GM19455 (cell line): ENCODE measurements around the gene ADPRS.

Experiments
- ATAC-seq: cut with Tn5 transposase; IDR thresholded peaks from one replicate; pipeline ENCODE4 v1.9.1; 2021; ENCODE audit not compliant: unreplicated experiment

Gene ADPRS

DNA sequence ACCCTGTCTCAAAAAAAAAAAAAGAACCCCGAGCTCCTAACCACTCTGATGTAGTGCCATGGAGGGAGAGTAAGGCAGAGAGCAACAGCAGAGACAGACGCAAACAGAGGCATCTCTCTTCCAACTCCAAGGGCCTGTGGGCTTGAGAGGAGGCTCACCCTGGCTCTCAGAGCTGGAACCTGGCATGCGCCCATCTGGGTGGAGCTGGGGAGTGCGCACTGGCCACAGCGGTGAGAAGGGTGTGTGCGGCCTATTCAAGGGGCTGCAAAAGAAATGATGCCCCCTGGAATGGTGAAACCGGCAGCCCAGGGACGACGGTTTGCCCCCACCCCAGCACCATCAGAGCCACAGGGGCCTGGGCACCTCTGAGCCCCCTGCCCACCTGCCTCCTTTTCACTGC lies 18.7 kb downstream of the ADPRS start:
- no peak for ATAC-seq

DNA sequence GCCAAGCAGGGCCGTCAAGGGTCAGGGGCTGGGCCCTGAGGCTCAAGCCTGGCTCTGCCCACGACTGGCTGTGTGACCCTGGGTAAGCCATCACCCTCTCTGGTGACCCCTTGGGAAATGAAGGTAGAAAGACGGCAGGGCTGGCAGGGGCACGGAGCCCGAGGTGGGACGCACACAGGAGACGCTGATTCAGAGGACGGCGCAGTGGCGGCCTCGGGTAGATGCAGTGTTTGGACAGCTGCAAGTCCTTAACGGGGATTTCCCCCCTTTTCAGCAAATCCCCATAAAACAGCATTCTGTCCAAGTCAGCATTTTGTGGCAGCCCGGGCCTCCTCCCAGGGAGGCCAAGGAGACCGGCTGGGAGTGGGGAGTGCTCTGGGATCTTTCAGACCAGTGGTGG lies 19.6 kb downstream of the ADPRS start:
- no peak for ATAC-seq

DNA sequence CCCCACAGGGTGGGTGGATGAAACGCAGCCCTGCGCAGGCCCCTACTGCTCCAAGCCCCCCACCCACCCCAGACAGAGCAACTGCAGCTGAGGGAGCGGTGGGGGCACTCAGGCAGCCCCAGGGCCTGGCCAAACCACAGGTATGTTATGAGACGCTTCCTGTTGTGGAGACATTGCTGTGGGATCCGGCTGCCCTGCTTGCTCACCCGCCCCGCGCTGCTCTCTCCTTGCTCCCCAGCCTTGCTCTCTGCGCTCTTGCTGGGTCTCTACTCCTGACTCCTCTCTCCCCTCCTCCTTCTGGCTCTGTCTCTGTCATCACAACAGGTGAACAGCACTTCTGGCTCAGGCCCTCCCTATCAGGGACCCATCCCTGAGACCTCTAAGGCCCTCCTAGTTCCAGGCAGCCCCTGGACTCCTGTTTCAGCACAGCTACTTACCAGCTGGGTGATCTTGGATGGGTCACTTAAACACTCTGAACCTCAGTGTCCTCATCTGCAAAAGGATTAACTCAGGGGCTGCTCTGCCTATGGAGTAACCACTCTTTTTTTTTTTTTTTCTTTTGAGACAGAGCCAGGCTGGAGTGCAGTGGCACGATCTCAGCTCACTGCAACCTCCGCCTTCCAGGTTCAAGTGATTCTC lies 20.5 kb downstream of the ADPRS start:
- ATAC-seq, result no peak

DNA sequence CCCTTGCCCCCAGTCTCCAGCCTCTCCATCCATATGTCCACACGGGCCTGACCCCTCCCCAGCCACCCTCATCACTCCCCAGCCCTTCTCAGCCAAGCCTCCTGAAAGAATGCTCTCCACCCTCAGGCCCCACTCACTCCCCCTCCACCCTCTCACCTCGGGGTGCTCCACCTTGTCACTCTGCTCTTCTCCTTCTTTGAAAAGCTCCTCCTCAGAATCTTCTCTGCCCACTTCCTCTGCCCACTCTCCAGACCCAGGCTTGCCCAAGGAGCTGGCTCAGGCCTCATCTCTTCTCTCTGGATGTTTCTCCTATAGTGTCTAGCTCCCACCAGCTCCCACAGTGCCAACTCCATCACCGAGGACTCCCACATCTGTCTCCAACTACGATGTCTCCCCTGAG lies 22.5 kb downstream of the ADPRS start:
- no peak for ATAC-seq

DNA sequence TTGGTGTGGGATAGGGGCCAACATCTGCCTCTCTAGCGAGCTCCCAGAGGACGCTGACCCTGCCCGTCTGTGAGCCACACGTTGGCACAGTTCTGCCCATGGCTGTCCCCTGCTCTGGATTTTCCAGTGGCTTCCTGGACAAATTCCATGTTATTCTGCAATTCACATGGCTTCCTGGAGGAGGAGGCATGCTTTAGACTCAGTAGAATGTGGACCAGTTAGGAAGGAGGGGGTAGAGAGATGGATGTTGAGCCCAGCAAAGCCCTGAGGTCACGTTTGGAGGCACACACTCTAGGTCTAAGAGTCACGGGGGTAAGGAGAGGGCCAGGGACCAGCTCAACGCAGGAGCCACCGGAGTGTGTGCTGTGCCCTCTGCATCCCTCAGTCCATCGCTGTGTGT lies 24.1 kb downstream of the ADPRS start:
- no peak for ATAC-seq

DNA sequence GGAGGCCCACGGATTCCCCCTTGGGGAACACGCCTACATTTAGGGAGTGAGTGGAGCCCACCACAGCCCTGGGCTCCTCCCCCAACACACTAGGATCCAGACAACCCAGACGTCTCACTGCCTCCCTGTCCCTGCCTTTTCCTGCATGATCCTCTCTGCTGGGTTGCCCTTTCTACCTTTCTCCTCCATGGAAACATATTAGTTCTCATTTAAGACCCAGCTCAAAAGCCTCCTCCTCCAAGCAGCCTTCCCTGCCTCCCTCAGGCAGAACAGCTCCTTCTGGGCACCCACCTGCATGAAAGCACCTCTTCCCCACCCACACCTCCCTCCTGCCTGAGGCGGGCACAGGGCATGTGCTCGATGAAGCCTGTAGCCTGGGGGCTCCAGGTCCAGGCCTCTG lies 25.7 kb downstream of the ADPRS start:
- no peak for ATAC-seq

DNA sequence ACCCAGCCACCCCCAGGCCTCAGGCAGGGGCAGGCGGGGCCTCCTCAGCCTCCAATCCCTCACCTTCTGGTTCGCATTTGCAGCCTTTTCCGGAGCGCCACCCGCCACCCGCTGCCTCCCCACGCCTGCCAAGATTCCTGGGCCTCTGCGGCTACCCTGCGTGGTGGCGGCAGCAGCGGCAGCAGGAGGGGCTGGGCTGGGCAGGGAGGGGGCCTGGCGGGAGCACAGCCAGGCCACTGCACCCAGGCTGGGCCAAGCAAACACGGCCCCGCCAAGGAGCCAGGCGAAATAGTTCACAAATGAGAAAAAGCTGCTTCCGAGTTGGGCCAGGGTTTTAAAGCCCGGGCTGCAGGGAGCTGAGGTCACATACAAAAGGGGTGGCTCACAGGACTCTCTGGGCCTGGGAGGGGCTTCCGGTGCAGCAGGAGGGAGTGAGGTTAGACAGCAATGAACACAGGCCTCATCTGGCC lies 26.5 kb downstream of the ADPRS start:
- ATAC-seq, result no peak

DNA sequence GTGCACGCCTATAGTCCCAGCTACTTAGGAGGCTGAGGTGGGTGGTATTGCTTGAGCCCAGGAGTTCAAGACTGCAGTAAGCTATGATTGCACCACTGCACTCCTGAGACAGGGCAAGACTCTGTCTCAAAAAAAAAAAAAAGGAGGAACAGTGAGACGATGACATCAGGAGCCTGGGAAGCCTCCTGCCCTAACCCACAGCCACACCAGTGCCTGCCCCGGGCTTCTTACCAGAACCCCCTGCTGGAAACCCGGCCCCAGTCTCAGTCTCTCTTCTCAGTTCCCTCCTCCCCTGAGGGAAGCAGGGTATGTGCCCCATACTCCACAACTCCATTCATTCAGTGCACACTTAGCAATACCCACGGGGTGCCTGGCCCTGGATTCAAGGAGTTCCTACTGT lies 27.2 kb downstream of the ADPRS start:
- no peak for ATAC-seq

DNA sequence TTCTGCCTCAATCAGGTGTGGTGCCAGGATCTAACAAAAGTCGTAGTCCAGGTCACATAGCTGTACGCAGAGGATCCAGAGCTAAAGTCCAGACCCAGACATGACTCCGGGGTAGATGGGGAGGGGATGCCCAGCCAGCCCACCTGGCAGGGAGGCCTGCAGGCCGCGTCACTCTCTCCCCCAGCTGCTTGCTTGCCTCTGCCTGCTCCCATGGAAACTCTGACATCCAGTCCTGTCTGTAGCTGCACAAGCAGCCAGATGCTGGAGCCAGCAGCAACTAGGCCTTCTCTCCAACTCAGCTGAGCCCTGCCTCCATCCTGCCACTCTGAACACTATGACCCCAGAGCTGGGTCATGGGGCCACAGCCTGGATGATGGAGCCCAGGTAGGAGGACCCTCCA lies 28.2 kb downstream of the ADPRS start:
- no peak for ATAC-seq

DNA sequence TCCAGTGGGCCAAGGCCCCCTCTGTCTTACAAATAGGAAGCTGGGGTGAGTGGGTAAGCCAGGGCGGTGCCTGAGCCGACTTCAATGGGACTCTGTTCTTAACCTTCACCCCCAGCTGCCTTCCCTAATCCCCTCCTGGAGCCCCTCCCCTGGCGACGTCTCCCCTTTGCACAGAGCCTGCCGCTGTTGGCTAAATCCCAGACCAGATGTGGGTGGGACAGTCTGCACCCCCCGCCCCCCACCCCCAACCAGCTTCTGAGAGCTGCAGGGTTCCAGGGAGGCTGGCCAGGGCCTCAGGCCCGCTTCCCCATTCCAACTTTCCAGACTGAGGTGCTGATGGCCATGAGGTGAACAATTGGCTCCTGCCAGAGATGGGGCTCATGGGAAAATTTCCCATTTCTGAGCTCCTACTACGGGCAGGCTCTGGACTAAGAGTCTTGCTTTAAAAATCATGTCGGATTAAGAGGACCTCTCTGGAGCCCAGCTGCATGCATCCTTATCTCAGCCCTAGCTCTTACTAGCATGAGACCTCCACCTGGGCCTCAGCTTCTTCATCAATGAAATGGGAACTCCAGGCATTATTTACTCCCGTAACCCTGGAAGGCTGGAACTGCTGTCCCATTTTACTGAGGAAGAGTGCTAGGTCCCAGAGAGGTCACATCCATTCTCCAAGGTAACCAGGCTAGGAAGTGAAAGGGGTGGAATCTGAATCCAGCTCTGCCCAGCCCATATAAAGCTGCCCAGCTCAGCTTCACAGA lies 29.9 kb downstream of the ADPRS start:
- ATAC-seq, result no peak

DNA sequence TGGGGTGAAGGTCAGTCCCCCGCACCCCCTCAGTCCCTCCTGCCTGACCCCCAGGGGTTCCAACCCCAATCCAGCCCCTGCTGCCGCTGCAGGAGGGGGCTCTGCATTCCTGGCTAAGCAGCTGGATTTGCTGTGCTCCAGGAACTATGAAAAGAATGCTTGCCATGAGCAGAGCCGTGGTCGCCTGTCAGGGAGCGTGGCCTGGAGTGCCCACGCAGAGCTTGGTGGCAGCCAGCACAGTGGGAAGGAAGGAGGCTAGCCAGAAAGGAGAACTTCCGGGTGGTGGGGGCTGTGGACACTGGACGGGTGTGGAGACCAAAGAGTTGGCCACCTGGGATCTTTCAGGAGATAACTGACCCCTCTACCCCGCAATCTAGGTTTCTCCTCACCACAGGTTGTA lies 30.8 kb downstream of the ADPRS start:
- no peak for ATAC-seq

DNA sequence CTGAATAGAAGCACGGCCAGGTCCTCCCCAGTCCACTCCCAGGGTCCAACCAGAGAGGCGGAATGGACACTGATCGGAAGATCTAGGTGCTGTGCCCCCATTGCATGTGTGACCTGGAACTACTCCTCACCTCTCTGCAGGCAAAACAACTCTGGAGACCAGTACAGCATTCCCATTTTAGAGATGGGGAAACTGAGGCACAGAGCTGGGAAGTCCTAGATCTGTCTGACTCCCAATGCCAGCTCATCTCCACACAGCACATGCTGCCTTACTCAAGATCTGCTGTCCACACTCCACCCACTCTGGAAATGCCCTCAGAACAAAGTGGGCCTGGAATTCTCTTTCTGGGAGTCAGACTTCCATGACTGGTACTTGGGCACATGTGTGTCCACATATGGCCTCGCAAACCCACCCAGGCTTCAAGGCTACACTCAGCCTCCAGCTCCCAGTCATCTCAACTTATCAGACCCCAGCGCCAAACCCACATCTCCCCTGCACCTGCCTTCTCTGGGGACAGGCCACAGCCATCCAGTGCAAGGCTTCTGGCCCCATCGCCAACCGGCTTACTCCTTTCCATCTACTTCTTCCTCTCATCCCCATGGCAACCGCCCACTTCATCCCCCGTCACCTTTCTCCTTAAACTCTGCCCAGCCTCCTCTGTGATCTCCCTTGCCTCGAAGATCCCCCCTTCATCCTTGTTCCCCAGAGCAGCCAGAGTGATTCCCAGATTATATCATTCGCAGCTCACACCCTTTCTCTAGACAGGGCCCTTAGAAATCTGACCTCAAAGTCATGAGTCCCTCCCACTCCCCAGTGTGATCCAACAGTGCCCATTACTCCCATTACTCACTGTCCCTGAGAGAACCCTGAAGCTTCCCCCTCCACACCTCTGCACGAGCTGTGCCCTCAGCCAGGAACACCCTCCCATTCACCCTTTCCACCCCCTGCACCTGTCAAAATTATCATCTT lies 33.7 kb downstream of the ADPRS start:
- ATAC-seq, result no peak

DNA sequence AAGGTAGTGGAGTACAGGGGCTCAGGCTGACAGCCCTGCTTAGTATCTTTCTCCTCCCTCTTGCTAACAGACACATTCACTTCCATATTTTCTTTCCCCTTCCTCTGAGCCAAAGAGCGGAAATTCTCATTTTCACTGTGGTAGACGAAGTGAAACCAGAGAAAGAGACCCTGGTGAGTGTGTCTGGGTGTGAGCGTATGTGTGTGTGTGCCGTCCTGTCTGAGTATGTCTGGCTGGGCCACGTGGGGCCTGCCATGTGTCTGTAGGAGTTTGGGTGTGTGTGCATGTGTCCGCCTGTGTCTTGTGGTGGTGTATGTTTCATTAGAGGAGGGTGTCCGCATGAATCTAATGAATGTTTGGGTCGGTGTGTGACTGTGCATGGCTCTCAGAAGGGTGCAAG lies 34.7 kb downstream of the ADPRS start:
- no peak for ATAC-seq

DNA sequence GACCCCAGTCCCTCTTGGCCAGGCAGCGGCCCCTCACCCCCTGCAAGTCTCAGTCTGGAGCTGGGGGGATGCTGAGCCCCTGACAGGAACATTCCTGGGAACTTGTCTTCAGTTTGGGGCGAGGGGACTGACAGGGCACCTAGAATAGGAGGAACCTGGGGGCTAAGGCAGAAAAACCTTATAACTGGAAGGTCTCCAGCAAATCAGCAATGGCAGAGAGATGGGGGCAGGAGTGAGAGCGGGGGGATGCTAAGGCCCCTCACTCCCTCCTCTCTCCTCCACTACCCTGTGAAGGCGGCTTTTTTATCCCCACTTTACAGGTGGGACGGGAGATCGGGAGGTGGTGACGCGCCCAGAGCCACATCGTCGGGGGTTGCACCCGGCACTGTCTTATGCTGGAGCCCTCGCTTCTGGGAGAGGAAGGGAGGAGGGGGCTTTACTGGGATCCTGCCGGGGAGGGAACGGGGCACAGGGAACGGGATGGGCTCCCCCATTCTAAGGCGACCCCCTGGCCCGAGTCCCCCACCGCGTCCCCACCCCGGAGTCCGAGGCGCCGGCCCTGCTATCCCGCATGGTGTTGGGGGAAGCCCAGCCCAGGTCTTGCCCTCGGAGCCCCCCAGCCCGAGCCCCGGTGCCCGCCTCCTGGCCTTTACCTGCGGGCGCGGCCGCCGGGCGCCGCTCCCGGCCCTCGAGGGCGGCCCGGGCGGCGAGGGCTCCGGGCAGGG lies 35.9 kb downstream of the ADPRS start:
- ATAC-seq, result no peak

DNA sequence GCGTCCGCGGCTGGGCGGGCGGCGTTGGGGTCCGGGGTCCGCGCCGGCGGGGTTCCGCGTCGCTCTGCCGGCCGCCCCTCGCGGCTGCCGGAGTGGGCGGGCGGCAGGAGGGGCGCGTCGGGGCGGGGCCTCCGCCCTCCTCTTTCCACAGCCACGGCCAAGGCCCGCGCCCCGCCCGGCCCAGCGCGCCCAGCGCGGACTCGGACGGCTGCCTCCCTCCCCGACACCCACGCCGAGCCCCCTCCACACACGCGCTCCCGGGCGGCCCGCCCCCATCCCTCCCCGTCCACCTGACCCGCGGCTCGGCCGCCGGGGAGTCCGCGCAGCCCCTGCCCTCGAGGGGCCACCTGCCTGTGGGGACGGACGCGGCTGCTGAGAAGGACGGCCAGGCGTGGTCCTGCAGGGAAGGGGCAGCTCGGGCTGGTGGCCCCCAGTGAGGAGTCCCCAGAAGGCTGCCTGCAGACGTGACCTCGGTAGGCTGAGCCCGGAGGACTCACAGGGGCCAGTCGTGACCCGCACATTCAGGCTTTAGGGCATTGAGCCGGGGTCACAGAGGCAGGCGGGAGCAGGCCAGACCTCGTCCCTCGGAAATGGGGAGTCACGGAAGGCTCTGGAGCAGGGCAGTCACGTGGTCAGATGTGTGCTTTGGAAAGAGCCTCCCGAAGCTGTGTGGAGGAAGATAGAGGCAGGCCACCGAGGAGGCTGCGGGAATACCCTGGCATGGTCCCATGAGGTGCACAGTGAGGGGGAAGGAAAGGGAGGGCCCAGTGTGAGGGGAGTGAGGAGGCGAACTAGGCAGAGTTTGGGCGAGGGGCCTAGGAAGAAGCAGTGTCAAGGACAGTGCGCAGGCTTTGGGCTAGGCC lies 36.7 kb downstream of the ADPRS start, which contains the start of gene COL8A2:
Gene COL8A2, minus strand, starts transcription at position 94 of the 863 bp plus-strand sequence. CDS start 24,980 bp downstream, outside the sequence.
- ATAC-seq, result no peak

DNA sequence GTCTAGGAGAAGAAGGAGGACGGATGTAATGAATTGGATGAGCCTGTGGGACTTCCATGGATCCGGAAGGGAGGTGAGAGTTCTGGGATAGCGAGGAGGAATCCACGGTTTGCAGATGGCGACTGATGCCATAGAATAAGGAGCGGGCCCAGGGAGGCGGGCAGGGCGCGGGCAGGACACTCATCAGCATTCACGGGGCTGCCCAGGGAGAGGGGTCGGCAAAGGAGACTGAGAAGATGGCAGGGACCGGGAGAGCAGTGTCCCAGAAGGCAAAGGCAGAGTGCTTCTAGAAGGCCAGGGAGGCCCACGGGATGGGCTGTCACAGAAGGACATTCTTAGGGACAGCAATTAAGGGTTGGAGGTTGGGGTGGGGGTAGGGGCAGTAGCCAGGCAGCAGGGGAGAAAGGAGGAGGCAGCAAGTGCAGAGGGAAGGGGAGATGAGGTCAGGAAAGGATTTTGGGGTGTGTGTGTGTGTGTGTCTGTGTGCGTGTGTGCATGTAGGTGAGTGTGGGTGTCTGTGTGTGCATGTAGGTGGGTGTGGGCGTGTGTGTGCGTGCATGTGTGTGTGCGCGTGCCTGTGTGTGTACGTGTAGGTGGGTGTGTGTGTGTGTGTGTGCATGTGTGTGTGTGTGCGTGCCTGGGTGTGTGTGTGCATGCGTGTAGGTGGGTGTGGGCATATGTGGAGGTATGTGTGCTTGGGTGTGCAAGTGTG lies 37.5 kb downstream of the ADPRS start:
- no peak for ATAC-seq

DNA sequence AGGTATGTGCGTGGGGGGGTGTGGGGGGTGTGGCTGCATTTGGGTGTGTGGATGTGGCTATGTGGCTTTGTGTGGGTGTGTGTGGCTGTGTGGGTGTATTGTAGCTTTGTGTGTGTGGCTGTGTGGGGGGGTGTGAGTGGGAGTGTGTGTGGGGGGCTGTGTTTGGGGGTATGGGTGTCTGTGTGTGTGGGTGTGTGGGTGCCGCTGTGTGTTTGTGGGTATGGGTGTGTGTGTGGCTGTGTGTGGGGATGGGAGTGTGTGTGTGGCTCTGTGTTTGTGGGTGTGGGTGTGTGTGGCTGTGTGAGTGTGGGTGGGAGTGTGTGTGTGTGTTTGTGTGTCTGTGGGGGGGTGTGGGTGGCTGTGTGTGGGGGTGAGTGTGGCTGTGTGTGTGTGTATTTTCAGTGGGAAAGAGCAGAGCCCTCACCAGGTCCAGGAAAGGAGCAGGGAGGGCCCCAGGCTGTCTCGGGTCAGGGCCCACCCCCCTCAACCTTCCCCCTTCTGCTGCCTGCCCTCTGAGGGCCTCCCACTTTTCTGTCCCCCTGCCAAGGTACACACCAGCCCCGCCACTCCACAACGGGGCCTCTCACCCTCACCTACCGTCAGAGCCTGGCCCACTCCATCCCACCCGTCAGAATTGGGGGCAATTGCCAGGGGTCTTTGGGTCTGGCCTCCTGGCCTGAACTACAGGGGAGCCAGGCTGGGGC lies 38.3 kb downstream of the ADPRS start:
- no peak for ATAC-seq

DNA sequence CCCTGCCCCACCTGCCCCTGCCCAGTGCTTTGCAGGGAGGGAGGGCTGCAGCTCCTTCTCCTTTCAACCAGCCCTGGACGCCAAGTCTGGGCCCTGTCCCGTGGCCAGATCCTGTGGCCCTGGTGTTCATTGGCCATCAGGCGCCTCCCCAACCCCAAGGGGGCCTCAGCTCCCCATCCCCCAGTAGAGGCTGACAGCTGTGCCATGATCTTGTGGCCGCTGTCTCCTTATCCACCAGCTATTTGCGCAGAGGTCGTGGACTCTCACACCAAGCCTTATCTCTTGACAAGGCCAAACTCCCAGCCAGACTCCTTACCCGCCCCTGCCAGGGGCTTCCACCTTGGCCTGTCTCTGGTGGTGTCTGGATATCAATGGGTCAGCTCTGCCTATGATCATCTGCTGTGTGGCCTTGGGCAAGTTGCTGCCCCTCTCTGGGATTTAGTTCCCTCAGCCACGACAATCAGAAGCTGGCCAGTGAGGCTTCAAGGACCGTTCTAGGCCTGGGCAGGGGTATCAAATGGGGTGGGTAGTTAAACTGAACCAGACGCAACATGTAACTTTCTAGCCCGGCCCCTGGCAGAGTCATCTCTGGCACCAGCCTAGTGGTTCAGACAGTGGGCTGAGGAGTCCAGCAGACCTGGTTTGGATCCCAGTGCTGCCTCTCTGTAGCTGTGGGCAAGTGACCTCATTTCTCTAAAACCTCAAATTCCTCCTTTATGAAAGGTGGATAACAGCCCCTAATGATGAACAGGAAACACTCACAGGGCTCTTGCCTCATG lies 39.6 kb downstream of the ADPRS start:
- ATAC-seq, result no peak
